ENCODE measurements around the gene CDHR1. TPM values are rescaled to one million over a fixed set of nuclear protein-coding genes. Genes with fewer than 3 reads are reported as not detected.

Gene CDHR1
- total and polyA plus RNA-seq, 3 donors from 2014 or later: 0.19 to 0.67 (median 0.39) TPM

GRCh38 chr10:84173501-84173929 lies 20.8 kb upstream of the CDHR1 start, which contains the start of gene GPR15LG:
GPR15LG (plus strand) TSS chr10:84173801; CDS start chr10:84173852, 51 bp downstream.
- H3K36me3 ChIP-seq (ENCODE audit: low read depth, missing control alignments): no peaks in the 10 kb centered on the region
- no peak within 1 kb of the TSS for H3K27ac ChIP-seq
- DNase-seq: no peak
- no peaks in the 10 kb centered on the region for H3K27me3 ChIP-seq
- WGBS, 2 donors: 74 to 75% methylated on average over 2 of the region's 2 CpGs
- TF ChIP-seq POLR2A (IDR thresholded peaks at IDR 0.05) (no peak), CTCF (IDR thresholded peaks at IDR 0.05) (no peak)
- intact Hi-C loops (cut with DNase I; ENCODE audit: low total_unique reads): no loop called here
- H3K9me3 ChIP-seq: no peaks in the 10 kb centered on the region
- no peaks in the 10 kb centered on the region for H3K4me1 ChIP-seq
- no peak within 1 kb of the TSS for H3K4me3 ChIP-seq

GRCh38 chr10:84175436-84175835 lies 18.9 kb upstream of the CDHR1 start:
- intact Hi-C loops (cut with DNase I; ENCODE audit: low total_unique reads): no loop called here
- WGBS, 2 donors: 79 to 91% methylated on average over 6 of the region's 6 CpGs
- DNase-seq: no peak
- Histone ChIP-seq H3K9me3 (no peaks in the 10 kb centered on the region), H3K27me3 (no peaks in the 10 kb centered on the region), H3K36me3 (ENCODE audit: low read depth, missing control alignments) (no peaks in the 10 kb centered on the region), H3K4me3 (no peak overlapping the region), H3K4me1 (no peaks in the 10 kb centered on the region), H3K27ac (no peak overlapping the region)
- TF ChIP-seq POLR2A (IDR thresholded peaks at IDR 0.05): no peak

- intact Hi-C loops (cut with DNase I; ENCODE audit: low total_unique reads): no loop called here
- H3K9me3 ChIP-seq: no peaks in the 10 kb centered on the region
- no peaks in the 10 kb centered on the region for H3K27me3 ChIP-seq
- no peak overlapping the region for H3K27ac ChIP-seq
- H3K36me3 ChIP-seq (ENCODE audit: low read depth, missing control alignments): no peaks in the 10 kb centered on the region
- no peaks in the 10 kb centered on the region for H3K4me1 ChIP-seq
- DNase-seq: no peak
- no peak for TF ChIP-seq CTCF (IDR thresholded peaks at IDR 0.05)
- no peak for TF ChIP-seq POLR2A (IDR thresholded peaks at IDR 0.05)
- WGBS, 2 donors: 79 to 82% methylated on average over 4 of the region's 4 CpGs
- H3K4me3 ChIP-seq: no peak overlapping the region
These were observed 18.0 kb upstream of the CDHR1 start for GRCh38 chr10:84176351-84176750.

GRCh38 chr10:84176836-84177474 lies 17.4 kb upstream of the CDHR1 start:
- no peaks in the 10 kb centered on the region for H3K4me1 ChIP-seq
- no peak overlapping the region for H3K4me3 ChIP-seq
- WGBS, 2 donors: 92 to 93% methylated on average over 2 to 4 of the region's 4 CpGs
- no peaks in the 10 kb centered on the region for H3K36me3 ChIP-seq (ENCODE audit: low read depth, missing control alignments)
- no peak for DNase-seq
- TF ChIP-seq POLR2A (IDR thresholded peaks at IDR 0.05) (no peak), CTCF (IDR thresholded peaks at IDR 0.05) (no peak)
- H3K27me3 ChIP-seq: no peaks in the 10 kb centered on the region
- H3K27ac ChIP-seq: no peak overlapping the region
- H3K9me3 ChIP-seq: no peaks in the 10 kb centered on the region
- intact Hi-C loops (cut with DNase I; ENCODE audit: low total_unique reads): no loop called here

- Histone ChIP-seq H3K27me3 (no peaks in the 10 kb centered on the region), H3K36me3 (ENCODE audit: low read depth, missing control alignments) (no peaks in the 10 kb centered on the region), H3K27ac (no peak overlapping the region), H3K9me3 (no peaks in the 10 kb centered on the region), H3K4me3 (no peak overlapping the region), H3K4me1 (no peaks in the 10 kb centered on the region)
- TF ChIP-seq POLR2A (IDR thresholded peaks at IDR 0.05) (no peak), CTCF (IDR thresholded peaks at IDR 0.05) (no peak)
- WGBS, 2 donors: 76 to 77% methylated on average over 7 to 8 of the region's 8 CpGs
- DNase-seq: no peak
- intact Hi-C loops (cut with DNase I; ENCODE audit: low total_unique reads): no loop called here
These were observed 16.7 kb upstream of the CDHR1 start for GRCh38 chr10:84177541-84178141.
